WTC11 (cell line): ENCODE data around the gene ECT2L. TPM values are rescaled to one million over a fixed set of nuclear protein-coding genes. Genes with fewer than 3 reads are reported as not detected.

Experiments
- ATAC-seq: fragments of 200-7000 bp; cut with Tn5 transposase; 2 replicates; pipeline ENCODE4 v1.10.0; 2021; ENCODE audit warnings: mild to moderate bottlenecking, moderate library complexity
- CTCF ChIA-PET: fragments of 300-600 bp; sonication (Branson Sonifier 250); formaldehyde crosslinking; loops from one replicate; lab custom pipeline; 2021; ENCODE audit warnings: antibody characterized with exemption; lab: Charles Lee
- POLR2A ChIA-PET: fragments of 350-600 bp; sonication (Branson Sonifier 250); formaldehyde crosslinking; loops from one replicate; lab custom pipeline; 2021; ENCODE audit warnings: antibody characterized with exemption; lab: Charles Lee
- DNase-seq: peaks from one replicate; pipeline ENCODE4 v3.0.0; 2021; ENCODE audit warnings: low spot score
- H3K27ac Mint-ChIP-seq: 2 replicates; pipeline ENCODE4 v1.8.0; 2021; ENCODE audit warnings: mixed read lengths
- H3K27me3 Mint-ChIP-seq: 2 replicates; pipeline ENCODE4 v1.8.0; 2021; ENCODE audit warnings: low read depth, mild to moderate bottlenecking, moderate library complexity, mixed read lengths
- H3K36me3 Mint-ChIP-seq: 2 replicates; pipeline ENCODE4 v1.8.0; 2021; ENCODE audit warnings: mixed read lengths
- H3K4me1 Mint-ChIP-seq: 2 replicates; pipeline ENCODE4 v1.8.0; 2022; ENCODE audit warnings: mixed read lengths
- H3K4me3 Mint-ChIP-seq: 2 replicates; pipeline ENCODE4 v1.8.0; 2021; ENCODE audit warnings: mild to moderate bottlenecking, moderate library complexity, mixed read lengths
- H3K9me3 Mint-ChIP-seq: 2 replicates; pipeline ENCODE4 v1.8.0; 2021; ENCODE audit warnings: mixed read lengths
- AR ChIP-seq: fragments of 250-450 bp; sonication (Bioruptor Pico); IDR thresholded peaks from 2 replicates; pipeline ENCODE4 v1.9.0; 2021; ENCODE audit warnings: mild to moderate bottlenecking
- ATF2 ChIP-seq: sonication (generic); formaldehyde crosslinking; IDR thresholded peaks from 2 replicates; pipeline ENCODE4 v1.8.1; 2022; ENCODE audit warnings: low read depth, missing genetic modification reagents, borderline replicate concordance
- CDX4 ChIP-seq: fragments of 250-450 bp; sonication (Bioruptor Pico); IDR thresholded peaks from 2 replicates; pipeline ENCODE4 v1.9.0; 2021; ENCODE audit warnings: moderate library complexity, mild to moderate bottlenecking, inconsistent platforms, borderline replicate concordance
- E2F5 ChIP-seq: sonication (generic); formaldehyde crosslinking; IDR thresholded peaks from 2 replicates; pipeline ENCODE4 v1.8.1; 2022; ENCODE audit warnings: mild to moderate bottlenecking, moderate library complexity, missing genetic modification reagents
- EMX1 ChIP-seq: fragments of 250-450 bp; sonication (Bioruptor Pico); IDR thresholded peaks from 2 replicates; pipeline ENCODE4 v1.8.0; 2021; ENCODE audit warnings: mild to moderate bottlenecking
- FOXJ3 ChIP-seq: sonication (generic); formaldehyde crosslinking; IDR thresholded peaks from 2 replicates; pipeline ENCODE4 v1.9.0; 2021; ENCODE audit warnings: missing genetic modification reagents, mild to moderate bottlenecking, borderline replicate concordance
- FOXK1 ChIP-seq: sonication (generic); formaldehyde crosslinking; IDR thresholded peaks from 2 replicates; pipeline ENCODE4 v1.8.0; 2022; ENCODE audit warnings: mild to moderate bottlenecking, moderate library complexity, missing genetic modification reagents
- FOXP1 ChIP-seq: sonication (generic); formaldehyde crosslinking; IDR thresholded peaks from 2 replicates; pipeline ENCODE4 v1.8.0; 2022; ENCODE audit warnings: missing genetic modification reagents, mild to moderate bottlenecking, moderate library complexity, borderline replicate concordance
- GABPB1 ChIP-seq: sonication (generic); formaldehyde crosslinking; IDR thresholded peaks from 2 replicates; pipeline ENCODE4 v1.8.1; 2023; ENCODE audit warnings: mild to moderate bottlenecking, missing genetic modification reagents
- KAT7 ChIP-seq: sonication (generic); formaldehyde crosslinking; IDR thresholded peaks from 2 replicates; pipeline ENCODE4 v1.8.1; 2023; ENCODE audit warnings: missing genetic modification reagents, mild to moderate bottlenecking, borderline replicate concordance
- MLX ChIP-seq: sonication (generic); formaldehyde crosslinking; IDR thresholded peaks from 2 replicates; pipeline ENCODE4 v1.8.1; 2023; ENCODE audit warnings: mild to moderate bottlenecking, missing genetic modification reagents, moderate library complexity
- OVOL2 ChIP-seq: fragments of 250-450 bp; sonication (Bioruptor Pico); IDR thresholded peaks from 2 replicates; pipeline ENCODE4 v1.9.0; 2021; ENCODE audit warnings: mild to moderate bottlenecking, borderline replicate concordance
- RORB ChIP-seq: fragments of 250-450 bp; sonication (Bioruptor Pico); IDR thresholded peaks from 2 replicates; pipeline ENCODE4 v1.9.0; 2021; ENCODE audit warnings: mild to moderate bottlenecking
- SMAD4 ChIP-seq: sonication (generic); formaldehyde crosslinking; IDR thresholded peaks from 2 replicates; pipeline ENCODE4 v1.8.0; 2022; ENCODE audit warnings: mild to moderate bottlenecking, missing genetic modification reagents
- SOX15 ChIP-seq: fragments of 250-450 bp; sonication (Bioruptor Pico); IDR thresholded peaks from 2 replicates; pipeline ENCODE4 v1.9.0; 2021; ENCODE audit warnings: mild to moderate bottlenecking
- TEAD4 ChIP-seq: sonication (generic); formaldehyde crosslinking; IDR thresholded peaks from 2 replicates; pipeline ENCODE4 v1.8.0; 2022; ENCODE audit warnings: mild to moderate bottlenecking, missing genetic modification reagents
- TP53 ChIP-seq: sonication (generic); formaldehyde crosslinking; IDR thresholded peaks from 2 replicates; pipeline ENCODE4 v1.8.1; 2023; ENCODE audit warnings: mild to moderate bottlenecking, missing genetic modification reagents
- ZNF263 ChIP-seq: sonication (generic); formaldehyde crosslinking; IDR thresholded peaks from 2 replicates; pipeline ENCODE4 v1.8.1; 2022; ENCODE audit warnings: low read depth, mild to moderate bottlenecking, moderate library complexity, missing genetic modification reagents
- ZNF317 ChIP-seq: sonication (generic); formaldehyde crosslinking; IDR thresholded peaks from 2 replicates; pipeline ENCODE4 v1.8.1; 2023; ENCODE audit warnings: low read depth, mild to moderate bottlenecking, moderate library complexity, missing genetic modification reagents, borderline replicate concordance
- ZNF512 ChIP-seq: sonication (generic); formaldehyde crosslinking; IDR thresholded peaks from 2 replicates; pipeline ENCODE4 v1.8.1; 2022; ENCODE audit warnings: missing genetic modification reagents, borderline replicate concordance
- total RNA-seq: library from RNA; stranded (reverse); gene quantifications from 3 replicates; pipeline ENCODE4 v1.2.3, GENCODE V29; 2021

ECT2L gene
- total RNA-seq, 1 experiment from 2014 or later, result not detected

- TF ChIP-seq ZNF512 (CRISPR knock-in tag) (no peak), TEAD4 (CRISPR knock-in tag) (no peak), SOX15 (CRISPR knock-in tag) (no peak), EMX1 (CRISPR knock-in tag) (no peak)
These were observed 60.8 kb downstream of the ECT2L start (continued) for GRCh38 chr6:138856654-138857053.

- Mint-ChIP-seq H3K4me1 (peaks cover 14% of the 10 kb centered on the region), H3K27ac (no peak overlapping the region), H3K27me3 (no peaks in the 10 kb centered on the region; the same call in 1 of the 2 replicates), H3K4me3 (no peak overlapping the region), H3K36me3 (no peaks in the 10 kb centered on the region), H3K9me3 (peaks cover 4% of the 10 kb centered on the region)
- ATAC-seq (no peak), DNase-seq (no peak)
- POLR2A ChIA-PET, result no interaction called here
- CTCF ChIA-PET, result no interaction called here
- no peak for TF ChIP-seq AR (CRISPR knock-in tag)
- no peak for TF ChIP-seq TP53 (CRISPR knock-in tag)
- TF ChIP-seq MLX (CRISPR knock-in tag), result no peak
- no peak for TF ChIP-seq SMAD4 (CRISPR knock-in tag)
- no peak for TF ChIP-seq RORB (CRISPR knock-in tag)
- TF ChIP-seq KAT7 (CRISPR knock-in tag), result no peak
- TF ChIP-seq FOXK1 (CRISPR knock-in tag), result no peak
- TF ChIP-seq EMX1 (CRISPR knock-in tag), result no peak
- no peak for TF ChIP-seq E2F5 (CRISPR knock-in tag)
- TF ChIP-seq FOXJ3 (CRISPR knock-in tag), result no peak
- no peak for TF ChIP-seq ZNF263 (CRISPR knock-in tag)
- no peak for TF ChIP-seq ZNF317 (CRISPR knock-in tag)
- TF ChIP-seq GABPB1 (CRISPR knock-in tag), result no peak
- TF ChIP-seq OVOL2 (CRISPR knock-in tag), result no peak
- no peak for TF ChIP-seq FOXP1
- TF ChIP-seq SOX15 (CRISPR knock-in tag), result no peak
- no peak for TF ChIP-seq CDX4
- no peak for TF ChIP-seq ATF2 (CRISPR knock-in tag)
These were observed 61.9 kb downstream of the ECT2L start for GRCh38 chr6:138857775-138858174.
